ENCODE data around the gene TTC39A. TPM values are rescaled to one million over a fixed set of nuclear protein-coding genes. Genes with fewer than 3 reads are reported as not detected.

TTC39A gene
- total RNA-seq, 1 experiment from 2014 or later = not detected

DNA sequence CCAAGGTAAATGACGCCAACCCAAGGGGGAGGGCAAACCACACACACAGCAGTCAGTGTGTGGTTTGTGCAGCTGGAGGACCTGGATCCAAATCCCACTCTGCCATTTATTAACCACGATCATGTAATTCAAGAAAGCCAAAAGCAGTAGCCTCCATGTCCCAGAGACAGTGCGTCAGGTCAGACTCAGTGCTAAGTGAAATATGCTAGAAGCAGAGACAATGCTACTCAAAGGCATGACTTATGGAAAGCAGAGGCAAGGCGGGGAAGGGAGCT lies 13.6 kb downstream of the TTC39A start:
- Histone ChIP-seq H3K27ac (no peak overlapping the region), H3K27me3 (replicated peaks) (no peaks in the 10 kb centered on the region), H3K4me3 (no peak overlapping the region), H3K36me3 (no peaks in the 10 kb centered on the region), H3K9me3 (replicated peaks) (no peaks in the 10 kb centered on the region), H3K4me1 (replicated peaks) (peaks cover 10% of the 10 kb centered on the region)
- DNase-seq (ENCODE audit: low read depth in 1 of 2, low spot score in 2 of 2) = no peak

DNA sequence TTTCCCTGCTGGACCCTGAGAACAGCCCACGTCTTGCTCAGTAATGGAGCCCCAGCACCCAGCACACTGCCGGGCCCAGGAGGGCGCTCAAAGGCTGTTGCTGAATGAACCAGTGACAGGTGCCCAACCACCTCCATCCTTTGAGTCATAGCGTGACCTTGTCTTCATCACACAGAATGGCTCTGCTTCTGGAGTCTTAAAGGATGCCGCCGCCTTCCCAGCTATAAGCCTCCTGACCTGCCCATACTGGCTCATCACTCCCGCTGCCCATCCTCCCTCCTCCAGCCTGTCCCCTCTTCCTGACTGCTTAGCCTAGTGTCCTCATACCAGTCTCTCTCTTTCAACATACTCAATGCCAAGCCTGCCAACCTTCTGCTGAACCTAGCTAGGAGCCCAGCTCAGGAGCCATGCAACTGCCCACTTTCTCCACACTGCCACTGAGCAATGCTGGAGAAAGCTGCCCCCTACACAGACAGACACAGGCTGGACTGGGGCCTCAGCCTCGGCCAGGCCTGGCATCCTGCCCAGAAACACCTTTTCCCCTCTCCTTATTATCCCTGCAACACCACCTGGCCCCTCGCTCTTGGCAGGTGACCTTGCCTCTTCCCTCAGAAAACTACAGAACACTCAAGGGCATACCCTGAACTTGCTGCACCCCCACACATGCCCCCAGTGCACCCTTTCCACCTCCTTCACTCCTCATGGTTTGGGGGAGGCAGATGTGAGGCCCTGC lies 14.1 kb downstream of the TTC39A start:
- Histone ChIP-seq H3K9me3 (replicated peaks) (no peaks in the 10 kb centered on the region), H3K4me1 (replicated peaks) (peaks cover 10% of the 10 kb centered on the region), H3K27ac (no peak overlapping the region), H3K36me3 (no peaks in the 10 kb centered on the region), H3K27me3 (replicated peaks) (no peaks in the 10 kb centered on the region), H3K4me3 (no peak overlapping the region)
- DNase-seq (ENCODE audit: low read depth in 1 of 2, low spot score in 2 of 2) = no peak

DNA sequence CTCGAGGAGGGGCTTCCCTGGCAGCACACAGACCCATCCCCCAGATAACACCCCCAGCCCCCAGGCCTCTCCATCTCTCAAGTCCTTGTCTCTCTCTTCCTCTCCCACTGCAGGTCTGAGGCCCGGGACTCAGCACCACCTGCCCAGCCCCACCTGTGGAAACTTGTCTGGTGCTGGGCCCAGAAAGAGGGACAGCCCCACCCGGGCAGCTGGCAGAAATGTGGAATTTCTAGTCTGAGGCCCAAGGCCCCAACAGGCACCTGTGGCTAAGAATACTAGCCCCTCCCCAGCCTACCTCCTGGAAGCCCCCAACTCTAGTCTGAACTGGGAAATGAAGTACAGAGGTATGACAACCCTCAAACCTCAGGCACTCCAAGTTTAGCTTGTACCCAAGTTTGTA lies 15.4 kb downstream of the TTC39A start:
- no peak overlapping the region for H3K27ac ChIP-seq
- no peaks in the 10 kb centered on the region for H3K9me3 ChIP-seq (replicated peaks)
- no peak for DNase-seq (ENCODE audit: low read depth in 1 of 2, low spot score in 2 of 2)

DNA sequence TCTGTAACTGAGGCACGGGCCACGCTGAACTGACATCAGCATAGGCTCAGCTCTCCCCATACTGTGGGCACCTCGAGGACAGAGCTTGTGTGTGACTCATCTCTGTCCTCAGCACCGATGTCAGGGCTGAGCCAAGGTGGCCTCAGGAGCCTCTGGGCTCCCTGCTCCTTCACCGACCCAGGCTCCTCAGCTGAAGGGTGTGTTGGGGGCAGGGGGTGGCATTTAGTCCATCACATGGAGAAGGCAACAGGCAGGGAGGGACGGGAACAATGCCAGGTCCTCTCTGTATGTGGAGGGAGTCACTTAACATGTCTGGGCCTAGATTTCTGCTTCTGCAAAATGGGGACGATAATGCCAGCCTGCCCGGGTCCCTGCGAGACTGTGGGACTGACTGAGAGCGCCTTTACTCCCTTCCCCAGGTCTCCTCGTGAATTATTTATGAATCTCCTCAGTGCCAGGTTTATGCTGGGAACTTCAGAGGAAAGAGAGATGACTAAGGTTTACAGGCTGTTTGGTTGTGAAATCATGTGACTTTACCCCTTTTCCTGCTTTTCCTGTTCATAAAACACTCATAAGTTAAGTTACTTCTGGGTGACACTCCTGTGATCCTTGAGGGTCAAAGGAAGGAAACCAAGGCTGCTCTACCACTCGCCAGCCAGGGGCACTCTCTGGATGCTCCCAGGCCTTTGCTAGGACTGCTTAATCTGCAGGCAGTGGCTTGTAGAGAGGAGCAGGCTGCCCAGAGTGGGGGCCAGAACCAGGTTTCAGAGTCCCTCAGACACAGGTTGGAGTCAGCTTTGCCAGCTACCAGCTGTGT lies 16.2 kb downstream of the TTC39A start:
- peak in 1 of 2 experiments; percentile 28 for DNase-seq (ENCODE audit: low read depth in 1 of 2, low spot score in 2 of 2)
- Histone ChIP-seq H3K27me3 (replicated peaks) (no peaks in the 10 kb centered on the region), H3K36me3 (no peaks in the 10 kb centered on the region), H3K27ac (peak overlapping the region; percentile 8; the same call in 1 of the 2 replicates), H3K4me1 (replicated peaks) (peaks cover 10% of the 10 kb centered on the region), H3K9me3 (replicated peaks) (no peaks in the 10 kb centered on the region), H3K4me3 (no peak overlapping the region)

More for the DNA sequence above, 15.4 kb downstream of the TTC39A start:
- H3K36me3 ChIP-seq = no peaks in the 10 kb centered on the region
- no peaks in the 10 kb centered on the region for H3K27me3 ChIP-seq (replicated peaks)
- H3K4me3 ChIP-seq = no peak overlapping the region
- peaks cover 10% of the 10 kb centered on the region for H3K4me1 ChIP-seq (replicated peaks)

DNA sequence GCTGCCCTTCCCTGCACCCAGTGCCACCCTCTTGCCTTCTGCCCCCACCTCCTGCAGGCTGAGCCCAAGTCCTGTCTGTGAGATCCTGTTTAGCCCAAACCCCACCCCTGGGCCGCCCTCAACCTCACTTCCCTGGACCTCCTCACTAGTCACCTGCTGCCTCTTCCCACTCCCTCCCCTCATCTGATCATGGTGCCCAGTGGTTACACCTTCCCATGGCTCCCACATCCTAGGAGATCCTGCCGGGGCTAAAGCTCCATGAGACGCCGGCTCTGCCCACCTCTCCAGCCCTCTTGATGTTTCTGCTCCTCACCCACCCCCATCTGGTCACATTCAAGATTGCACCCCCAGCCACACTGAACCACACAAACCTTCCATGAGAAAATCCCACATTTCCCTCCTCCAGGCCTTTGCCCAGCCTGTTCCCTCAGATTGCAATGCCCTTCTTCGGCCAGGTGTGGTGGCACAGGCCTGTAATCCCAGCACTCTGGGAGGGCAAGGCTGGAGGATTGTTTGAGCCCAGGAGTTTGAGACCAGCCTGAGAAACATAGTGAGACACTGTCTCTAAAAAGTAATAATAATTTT lies 17.0 kb downstream of the TTC39A start:
- H3K9me3 ChIP-seq (replicated peaks) = no peaks in the 10 kb centered on the region
- H3K27me3 ChIP-seq (replicated peaks) = no peaks in the 10 kb centered on the region
- peaks cover 10% of the 10 kb centered on the region for H3K4me1 ChIP-seq (replicated peaks)
- H3K36me3 ChIP-seq = no peaks in the 10 kb centered on the region
- no peak overlapping the region for H3K27ac ChIP-seq
- no peak overlapping the region for H3K4me3 ChIP-seq
- no peak for DNase-seq (ENCODE audit: low read depth in 1 of 2, low spot score in 2 of 2)

DNA sequence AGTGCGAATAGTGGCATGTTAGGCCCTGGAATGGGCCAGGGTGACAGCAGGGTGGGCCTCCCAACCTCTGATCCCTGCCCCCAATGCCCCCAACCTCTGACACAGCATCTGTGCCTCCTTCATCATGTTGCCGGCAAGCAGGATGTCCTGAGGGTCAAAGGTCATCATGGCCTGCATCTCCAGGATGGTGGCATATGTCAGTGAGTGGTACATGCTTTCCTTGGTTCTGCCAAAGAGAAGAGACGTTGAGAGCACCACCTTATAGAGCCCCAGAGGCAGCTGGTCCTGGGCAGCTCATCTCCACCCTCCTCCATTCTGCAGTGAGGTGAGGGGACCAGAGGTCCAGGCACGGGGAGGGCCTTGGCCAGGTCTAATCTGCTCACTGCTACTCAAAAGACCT lies 17.6 kb downstream of the TTC39A start:
- Histone ChIP-seq H3K27me3 (replicated peaks) (no peaks in the 10 kb centered on the region), H3K36me3 (no peaks in the 10 kb centered on the region), H3K4me1 (replicated peaks) (peaks cover 10% of the 10 kb centered on the region), H3K4me3 (no peak overlapping the region), H3K27ac (no peak overlapping the region), H3K9me3 (replicated peaks) (no peaks in the 10 kb centered on the region)
- no peak for DNase-seq (ENCODE audit: low read depth in 1 of 2, low spot score in 2 of 2)

DNA sequence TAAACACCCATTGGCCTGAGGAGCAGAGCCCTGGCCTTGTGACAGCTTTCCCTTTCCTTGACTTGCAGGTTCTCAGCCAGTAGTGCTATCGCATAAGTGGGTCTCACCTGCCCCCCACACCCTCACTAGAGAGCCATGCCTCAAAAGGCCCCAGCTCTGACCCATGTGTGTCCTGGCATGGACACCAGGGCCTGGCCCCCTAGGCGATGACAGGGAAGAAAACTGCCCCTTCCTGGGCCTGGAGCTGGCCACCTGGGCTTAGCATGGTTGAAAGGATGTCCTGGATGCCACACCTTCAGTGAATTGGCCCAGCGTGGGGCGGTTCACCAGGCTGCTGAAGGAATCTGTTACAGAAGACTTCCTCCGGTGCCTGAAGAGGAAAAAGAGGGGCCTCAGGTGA lies 18.5 kb downstream of the TTC39A start:
- H3K27ac ChIP-seq = no peak overlapping the region
- H3K4me1 ChIP-seq (replicated peaks) = peaks cover 10% of the 10 kb centered on the region
- no peak for DNase-seq (ENCODE audit: low read depth in 1 of 2, low spot score in 2 of 2)
- no peaks in the 10 kb centered on the region for H3K9me3 ChIP-seq (replicated peaks)
- H3K27me3 ChIP-seq (replicated peaks) = no peaks in the 10 kb centered on the region
- no peaks in the 10 kb centered on the region for H3K36me3 ChIP-seq
- no peak overlapping the region for H3K4me3 ChIP-seq

DNA sequence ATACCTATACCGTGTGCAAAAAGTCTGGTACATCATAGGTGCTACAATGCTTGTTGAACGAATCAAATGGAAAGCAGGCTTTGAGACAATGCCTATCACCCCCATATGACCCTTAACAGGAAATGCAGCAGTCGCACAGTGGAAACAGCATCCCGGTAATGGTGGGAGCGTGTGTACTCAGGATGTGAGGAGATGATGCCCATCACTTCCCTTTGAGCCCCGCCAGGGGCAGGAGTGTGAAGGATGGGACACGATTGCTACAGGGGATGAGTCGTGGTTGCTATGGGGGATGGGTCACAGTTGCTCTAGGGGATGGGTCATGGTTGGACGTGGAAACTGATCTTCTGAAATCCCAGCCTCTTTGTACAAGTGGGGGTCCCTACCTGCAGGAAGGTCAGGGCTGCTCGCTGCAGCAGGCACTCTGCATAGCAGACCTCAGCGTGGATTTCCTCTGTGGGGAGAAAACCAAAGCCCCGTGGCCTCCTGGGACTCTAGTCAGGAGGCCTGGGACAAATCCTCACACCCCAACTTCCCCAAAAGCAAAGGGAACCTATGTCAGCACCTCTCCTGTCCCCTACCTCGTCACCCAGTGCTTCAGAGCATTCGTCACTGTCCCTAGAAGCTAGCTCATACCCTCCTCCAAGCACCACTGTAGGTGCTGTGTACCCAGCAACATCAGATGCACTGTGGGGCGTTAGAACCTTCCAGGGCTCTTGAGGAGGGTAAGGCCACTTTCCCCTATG lies 19.3 kb downstream of the TTC39A start:
- H3K4me3 ChIP-seq = no peak overlapping the region
- H3K36me3 ChIP-seq = no peaks in the 10 kb centered on the region
- no peaks in the 10 kb centered on the region for H3K9me3 ChIP-seq (replicated peaks)
- DNase-seq (ENCODE audit: low read depth in 1 of 2, low spot score in 2 of 2) = no peak
- peaks cover 10% of the 10 kb centered on the region for H3K4me1 ChIP-seq (replicated peaks)
- no peak overlapping the region for H3K27ac ChIP-seq
- H3K27me3 ChIP-seq (replicated peaks) = no peaks in the 10 kb centered on the region

DNA sequence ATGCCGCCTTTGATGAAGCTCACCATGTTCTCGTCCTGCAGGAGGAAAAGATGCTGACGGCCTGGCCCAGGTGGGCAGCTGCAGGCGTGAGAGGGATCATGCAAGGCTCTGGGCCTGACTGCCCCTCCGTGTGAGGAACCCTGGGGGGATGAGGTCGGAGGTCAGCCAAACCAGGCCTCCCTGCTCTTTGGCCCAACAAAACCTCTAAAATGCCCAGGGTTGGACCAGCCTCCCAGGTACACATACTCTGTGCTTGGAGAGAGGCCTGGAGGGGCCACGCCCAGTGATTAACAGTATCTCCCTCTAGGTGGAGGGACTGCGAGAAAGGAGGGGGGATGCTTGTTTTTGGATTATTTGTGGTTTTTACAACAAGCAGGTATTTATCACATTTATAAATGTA lies 21.1 kb downstream of the TTC39A start:
- Histone ChIP-seq H3K4me3 (no peak overlapping the region), H3K27ac (no peak overlapping the region), H3K9me3 (replicated peaks) (no peaks in the 10 kb centered on the region), H3K4me1 (replicated peaks) (peaks cover 6% of the 10 kb centered on the region), H3K27me3 (replicated peaks) (no peaks in the 10 kb centered on the region), H3K36me3 (no peaks in the 10 kb centered on the region)
- DNase-seq (ENCODE audit: low read depth in 1 of 2, low spot score in 2 of 2) = no peak

DNA sequence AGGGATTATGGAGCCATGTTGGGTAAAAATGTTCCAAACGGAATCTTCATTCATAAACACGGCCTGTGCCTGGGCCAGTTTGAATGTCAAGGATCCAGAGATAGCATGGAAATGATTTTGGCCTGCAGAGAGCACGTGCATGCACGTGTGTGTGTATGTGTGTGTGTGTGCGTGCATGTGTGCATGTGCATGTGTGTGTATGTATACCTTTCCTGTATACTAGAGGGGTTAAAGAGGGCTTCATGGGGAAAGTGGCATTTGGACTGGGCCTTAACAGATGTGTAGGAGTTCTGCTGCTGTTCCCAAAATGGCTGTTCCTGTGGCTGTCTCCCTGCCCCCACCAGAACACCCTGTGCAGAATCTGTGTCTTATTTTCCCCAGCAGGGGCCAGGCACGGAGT lies 21.7 kb downstream of the TTC39A start:
- no peak overlapping the region for H3K27ac ChIP-seq
- no peak for DNase-seq (ENCODE audit: low read depth in 1 of 2, low spot score in 2 of 2)
- H3K4me1 ChIP-seq (replicated peaks) = peaks cover 5% of the 10 kb centered on the region
- no peaks in the 10 kb centered on the region for H3K27me3 ChIP-seq (replicated peaks)
- H3K4me3 ChIP-seq = no peak overlapping the region
- H3K36me3 ChIP-seq = no peaks in the 10 kb centered on the region
- H3K9me3 ChIP-seq (replicated peaks) = no peaks in the 10 kb centered on the region

DNA sequence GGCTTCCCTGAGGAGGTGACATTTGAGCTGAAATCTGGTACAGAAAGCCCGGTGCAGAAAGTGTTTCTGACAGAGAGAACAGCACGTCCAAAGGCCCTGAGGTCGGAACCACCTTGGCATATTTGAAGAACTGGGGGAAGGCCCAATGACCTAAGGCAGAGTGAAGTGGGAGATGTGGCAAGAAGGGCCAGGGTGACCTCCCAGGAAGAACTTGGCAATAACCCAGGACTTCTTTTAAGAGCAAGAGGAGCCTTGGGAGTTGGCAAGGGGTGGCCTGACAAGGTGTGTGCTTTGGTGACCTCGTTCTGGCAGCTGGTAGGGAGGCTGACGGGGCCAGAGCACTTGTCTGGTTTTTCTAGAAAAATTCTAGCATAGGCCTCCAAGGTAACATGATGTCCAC lies 23.4 kb downstream of the TTC39A start:
- Histone ChIP-seq H3K27me3 (replicated peaks) (no peaks in the 10 kb centered on the region), H3K4me1 (replicated peaks) (peaks cover 11% of the 10 kb centered on the region), H3K27ac (no peak overlapping the region), H3K4me3 (no peak overlapping the region), H3K9me3 (replicated peaks) (no peaks in the 10 kb centered on the region), H3K36me3 (no peaks in the 10 kb centered on the region)
- no peak for DNase-seq (ENCODE audit: low read depth in 1 of 2, low spot score in 2 of 2)

DNA sequence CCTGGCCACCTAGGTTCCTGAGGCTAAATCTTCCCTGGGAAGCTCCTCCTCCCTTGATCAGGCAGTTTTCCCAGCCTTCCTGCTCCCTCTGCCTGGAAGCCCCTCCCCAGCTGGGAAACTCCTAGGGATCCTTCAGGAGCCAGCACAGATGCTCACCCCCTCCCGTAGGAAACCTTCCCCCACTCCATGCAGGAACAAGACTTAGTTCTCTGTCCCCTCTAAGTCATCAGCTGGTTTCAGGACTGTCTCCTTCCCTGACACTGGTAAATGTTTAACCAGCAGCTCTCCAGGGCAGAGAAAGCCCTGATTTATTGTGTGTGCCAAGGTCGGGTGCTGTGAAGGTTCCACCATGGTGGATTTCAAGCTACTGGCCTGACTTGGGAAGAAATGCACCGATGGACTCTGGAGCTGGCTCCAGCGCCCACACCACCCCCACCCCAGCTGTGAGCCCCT lies 25.0 kb downstream of the TTC39A start:
- H3K36me3 ChIP-seq = no peaks in the 10 kb centered on the region
- no peaks in the 10 kb centered on the region for H3K27me3 ChIP-seq (replicated peaks)
- peaks cover 20% of the 10 kb centered on the region for H3K4me1 ChIP-seq (replicated peaks)
- H3K4me3 ChIP-seq = no peak overlapping the region
- H3K27ac ChIP-seq = no peak overlapping the region
- H3K9me3 ChIP-seq (replicated peaks) = no peaks in the 10 kb centered on the region
- DNase-seq (ENCODE audit: low read depth in 1 of 2, low spot score in 2 of 2) = no peak

DNA sequence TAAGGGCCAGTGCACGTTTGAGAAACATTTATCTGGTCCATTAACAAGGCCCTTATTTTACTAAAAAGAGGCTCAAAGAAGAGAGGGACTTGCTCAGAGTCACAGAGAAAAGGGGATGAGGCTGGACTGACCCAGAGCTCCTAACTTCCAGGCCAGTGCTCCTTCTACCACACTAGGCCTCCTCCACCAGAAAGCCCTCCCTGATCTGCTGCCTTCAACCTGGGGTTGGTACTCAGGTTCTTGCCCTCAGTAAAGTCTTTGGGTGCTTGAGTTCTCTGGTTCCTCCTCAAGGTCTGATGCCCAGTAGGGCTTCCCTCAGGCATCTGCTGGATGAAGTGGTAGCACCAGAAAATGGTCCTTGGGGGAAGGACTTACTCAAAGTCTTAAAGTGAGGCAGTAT lies 26.0 kb downstream of the TTC39A start:
- no peaks in the 10 kb centered on the region for H3K9me3 ChIP-seq (replicated peaks)
- H3K27me3 ChIP-seq (replicated peaks) = no peaks in the 10 kb centered on the region
- H3K4me3 ChIP-seq = no peak overlapping the region
- H3K4me1 ChIP-seq (replicated peaks) = peaks cover 20% of the 10 kb centered on the region
- DNase-seq (ENCODE audit: low read depth in 1 of 2, low spot score in 2 of 2) = no peak
- H3K27ac ChIP-seq = no peak overlapping the region
- H3K36me3 ChIP-seq = no peaks in the 10 kb centered on the region
